Sigmoid colon (tissue), 7 donors: ENCODE data around the gene FNDC3A. TPM values are rescaled to one million over a fixed set of nuclear protein-coding genes. Genes with fewer than 3 reads are reported as not detected.

Source experiments
- DNase-seq: peaks from one replicate; pipeline ENCODE4 v3.0.0-alpha.2; 2019
- H3K27ac ChIP-seq, 4 donors: fragments of 200-600 bp; sonication (generic); one replicate each; pipeline ENCODE4 v1.5.1; 2016 to 2019; ENCODE audit warnings: mild to moderate bottlenecking in 1 of 4
- H3K27me3 ChIP-seq, 3 donors: fragments of 200-600 bp; sonication (generic); one replicate each; pipeline ENCODE4 v1.5.1; 2019; ENCODE audit warnings: mild to moderate bottlenecking in 1 of 3
- H3K36me3 ChIP-seq, 4 donors: fragments of 200-600 bp; sonication (generic); one replicate each; pipeline ENCODE4 v1.5.1; 2016 to 2019
- H3K4me1 ChIP-seq, 4 donors: fragments of 200-600 bp; sonication (generic); one replicate each; pipeline ENCODE4 v1.5.1; 2017 to 2019
- H3K4me3 ChIP-seq, 4 donors: fragments of 200-600 bp; sonication (generic); one replicate each; pipeline ENCODE4 v1.5.1; 2017 to 2019; ENCODE audit warnings: mild to moderate bottlenecking in 2 of 4, moderate library complexity in 1 of 4
- H3K9me3 ChIP-seq, 4 donors: fragments of 200-600 bp in 3 of 4; sonication (generic) in 3 of 4; one replicate each; pipeline versions ENCODE4 v1.5.1 to v1.6.1; 2013 to 2019
- CTCF ChIP-seq, 4 experiments: fragments of 450-650 bp in 3 of 4; fragments of 200-600 bp in 1 of 4; IDR thresholded peaks; one replicate each; pipeline ENCODE4 v1.5.1; 2016 to 2019; ENCODE audit warnings: antibody characterized with exemption in 4 of 4, mild to moderate bottlenecking in 3 of 4, moderate library complexity in 2 of 4
- EP300 ChIP-seq, 4 donors: sonication (generic); formaldehyde crosslinking; IDR thresholded peaks; one replicate each; pipeline ENCODE4 v1.6.1; 2017; ENCODE audit warnings: antibody characterized with exemption in 4 of 4
- POLR2A ChIP-seq, 2 donors: fragments of 450-650 bp; IDR thresholded peaks; one replicate each; pipeline ENCODE4 v1.6.1; 2016; ENCODE audit warnings: antibody characterized with exemption in 2 of 2, mild to moderate bottlenecking in 2 of 2, moderate library complexity in 2 of 2
- POLR2AphosphoS5 ChIP-seq, 4 donors: sonication (generic); formaldehyde crosslinking; IDR thresholded peaks; one replicate each; pipeline ENCODE4 v1.6.1; 2017; ENCODE audit warnings: antibody characterized with exemption in 4 of 4
- WGBS, 2 donors: extraction: QIAGEN DNeasy Blood & Tissue Kit; methylation state at CpG; one replicate each; pipeline ENCODE4 v1.1.7; 2013; 5-methylcytosine and 5-hydroxymethylcytosine counted together
- intact Hi-C: fragments of 100-400 bp; cut with DNase I; formaldehyde crosslinking; loops from one replicate; pipeline ENCODE4 v1.15.1; 2023
- polyA plus RNA-seq, 3 donors: library from polyadenylated mRNA; stranded (reverse); fragments of 200-250 nt; gene quantifications; one replicate each; pipeline ENCODE4 v1.2.3, GENCODE V29; 2013
- total RNA-seq, 4 donors: library from RNA; depleted of rRNA; stranded (reverse); fragments of >200 nt; gene quantifications; one replicate each; pipeline ENCODE4 v1.1.0, GENCODE V29; 2016
- donor health status: healthy with polysubstance abuse.
- donor health status: Bipolar disorder and iron deficiency.
- donor health status: healthy.

FNDC3A gene
- total and polyA plus RNA-seq, 7 donors: 14.4 to 61.4 (median 47.8) TPM

- Histone ChIP-seq H3K4me1 (peaks cover 0 to 73% (median 48%) of the 10 kb centered on the region in 4 donors), H3K4me3 (no peak overlapping the region), H3K27me3 (no peaks in the 10 kb centered on the region), H3K27ac (peak overlapping the region in 3 of 4 donors; percentile 29 to 100 (median 42)), H3K36me3 (no peaks in the 10 kb centered on the region), H3K9me3 (no peaks in the 10 kb centered on the region)
- WGBS, 2 donors: 78 to 92% methylated on average over 2 of the region's 2 CpGs
- TF ChIP-seq CTCF (IDR thresholded peaks at IDR 0.05) (no peak), POLR2AphosphoS5 (IDR thresholded peaks at IDR 0.05) (no peak), POLR2A (IDR thresholded peaks at IDR 0.05) (no peak), EP300 (IDR thresholded peaks at IDR 0.05) (no peak)
- intact Hi-C loops: loop anchor here (5.0 to 10.0 kb wide), 4 partner anchors 118 to 747 kb away; partner anchors contain the start of genes CDADC1, ITM2B and RCBTB1
- no peak for DNase-seq
Measured at GRCh38 chr13:48978942-48979601, 3.4 kb downstream of the FNDC3A start.

- 51 to 81% methylated on average over 2 of the region's 2 CpGs for WGBS, 2 donors
- H3K4me3 ChIP-seq: no peak overlapping the region
- H3K27ac ChIP-seq: peak overlapping the region in 3 of 4 donors; percentile 29 to 100 (median 42)
- no peaks in the 10 kb centered on the region for H3K9me3 ChIP-seq
- intact Hi-C loops: loop anchor here (5.0 to 10.0 kb wide), 4 partner anchors 117 to 748 kb away; partner anchors contain the start of genes CDADC1, ITM2B and RCBTB1
- H3K36me3 ChIP-seq: no peaks in the 10 kb centered on the region
- peaks cover 0 to 69% (median 45%) of the 10 kb centered on the region in 4 donors for H3K4me1 ChIP-seq
- DNase-seq: no peak
- TF ChIP-seq POLR2AphosphoS5 (IDR thresholded peaks at IDR 0.05): no peak
- no peaks in the 10 kb centered on the region for H3K27me3 ChIP-seq
Measured at GRCh38 chr13:48979892-48980291, 4.2 kb downstream of the FNDC3A start.

DNA sequence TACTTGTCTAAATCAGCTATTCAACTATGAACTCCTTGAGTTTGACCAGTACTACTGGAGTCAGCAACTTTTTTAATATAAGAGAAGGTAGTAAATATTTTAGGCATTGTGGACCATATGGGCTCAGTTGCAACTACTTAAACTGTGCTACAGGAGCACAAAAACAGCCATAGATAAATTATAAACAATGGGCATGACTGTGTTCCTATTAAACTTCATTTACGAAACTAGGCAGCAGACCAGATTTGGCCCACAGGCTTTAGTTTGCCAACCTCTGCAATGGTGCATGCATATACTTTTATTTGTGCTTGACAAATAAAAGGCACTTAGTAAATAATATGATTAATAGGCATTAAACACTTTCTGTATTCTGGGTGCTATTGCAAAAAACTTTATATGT lies 7.6 kb downstream of the FNDC3A start:
- H3K4me1 ChIP-seq: peaks cover 0 to 81% (median 50%) of the 10 kb centered on the region in 4 donors
- no peaks in the 10 kb centered on the region for H3K27me3 ChIP-seq
- H3K4me3 ChIP-seq: no peak overlapping the region
- no peaks in the 10 kb centered on the region for H3K36me3 ChIP-seq
- H3K27ac ChIP-seq: no peak overlapping the region
- H3K9me3 ChIP-seq: no peaks in the 10 kb centered on the region
- WGBS, 2 donors: 90 to 93% methylated on average over 1 of the region's 1 CpG
- TF ChIP-seq CTCF (IDR thresholded peaks at IDR 0.05) (no peak), POLR2A (IDR thresholded peaks at IDR 0.05) (no peak), EP300 (IDR thresholded peaks at IDR 0.05) (no peak), POLR2AphosphoS5 (IDR thresholded peaks at IDR 0.05) (no peak)
- intact Hi-C loops: no loop called here
- no peak for DNase-seq

GRCh38 chr13:48985756-48986155 lies 10.0 kb downstream of the FNDC3A start:
- WGBS, 2 donors: 71 to 87% methylated on average over 2 of the region's 2 CpGs
- TF ChIP-seq POLR2AphosphoS5 (IDR thresholded peaks at IDR 0.05) (peak in 2 of 4 donors; percentile 39 to 50), POLR2A (IDR thresholded peaks at IDR 0.05) (no peak)
- H3K9me3 ChIP-seq: no peaks in the 10 kb centered on the region
- intact Hi-C loops: no loop called here
- peak overlapping the region in 2 of 4 donors; percentile 32 to 45 for H3K27ac ChIP-seq
- H3K36me3 ChIP-seq: no peaks in the 10 kb centered on the region
- no peak for DNase-seq
- H3K4me3 ChIP-seq: no peak overlapping the region
- H3K4me1 ChIP-seq: peaks cover 0 to 74% (median 36%) of the 10 kb centered on the region in 4 donors
- H3K27me3 ChIP-seq: no peaks in the 10 kb centered on the region

DNA sequence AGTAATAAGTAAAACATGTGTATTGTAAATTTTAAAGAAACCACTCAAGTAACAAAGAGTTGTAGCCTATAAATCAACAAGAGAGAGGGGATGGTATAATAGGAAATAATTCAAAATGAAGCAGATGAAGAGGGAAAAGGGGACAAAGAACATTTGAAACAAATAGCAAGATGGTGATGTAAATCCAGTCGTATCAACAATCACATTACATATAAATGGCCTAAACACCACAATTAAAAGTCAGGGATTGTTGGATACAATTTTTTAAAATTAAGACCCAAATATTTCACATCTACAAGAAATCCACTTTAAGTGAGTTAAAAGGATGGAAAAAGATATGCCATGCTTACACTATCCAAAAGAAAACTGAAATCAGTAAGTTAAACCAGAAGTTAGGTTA lies 15.2 kb downstream of the FNDC3A start:
- peaks cover 0 to 37% (median 18%) of the 10 kb centered on the region in 4 donors for H3K4me1 ChIP-seq
- H3K4me3 ChIP-seq: no peak overlapping the region
- intact Hi-C loops: no loop called here
- H3K27me3 ChIP-seq: no peaks in the 10 kb centered on the region
- TF ChIP-seq CTCF (IDR thresholded peaks at IDR 0.05) (no peak), EP300 (IDR thresholded peaks at IDR 0.05) (no peak), POLR2A (IDR thresholded peaks at IDR 0.05) (no peak), POLR2AphosphoS5 (IDR thresholded peaks at IDR 0.05) (no peak)
- no peak for DNase-seq
- H3K36me3 ChIP-seq: no peaks in the 10 kb centered on the region
- 96 to 98% methylated on average over 1 of the region's 1 CpG for WGBS, 2 donors
- H3K27ac ChIP-seq: no peak overlapping the region
- no peaks in the 10 kb centered on the region for H3K9me3 ChIP-seq
